GM11168 (cell line): Measurements from ENCODE around the gene IPCEF1.

Experiments used
- in situ Hi-C: fragments of 300-500 bp; cut with MboI; formaldehyde crosslinking; loops from one replicate; pipeline ENCODE4 v1.12.0; 2022; ENCODE audit warnings: low sequenced_read_pairs; ENCODE audit not compliant: unreplicated experiment

Gene IPCEF1

GRCh38 chr6:154134471-154135147, 222.0 kb downstream of the IPCEF1 start:
- in situ Hi-C loops, result no loop called here

GRCh38 chr6:154127657-154128056, 228.9 kb downstream of the IPCEF1 start:
- in situ Hi-C loops, result no loop called here

DNA sequence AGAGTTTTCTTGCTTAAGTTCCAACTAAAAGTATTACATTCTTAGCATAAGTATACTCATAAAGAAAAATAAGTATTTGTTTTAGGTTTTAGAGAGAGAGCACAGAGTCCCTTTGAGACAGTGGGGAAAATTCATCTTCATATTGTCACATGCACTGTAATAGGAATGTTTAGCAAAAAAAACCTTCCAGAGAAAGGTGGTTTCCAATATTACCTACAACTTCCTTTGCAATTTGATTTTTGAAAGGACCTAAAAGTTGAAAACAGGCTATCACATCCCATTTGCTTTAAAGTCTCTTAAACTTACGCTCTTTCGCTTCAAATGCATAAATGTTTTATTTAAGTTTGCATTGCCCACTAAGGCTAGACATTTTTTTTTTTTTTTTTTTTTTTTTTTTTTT, 231.2 kb downstream of the IPCEF1 start:
- in situ Hi-C loops, result no loop called here

DNA sequence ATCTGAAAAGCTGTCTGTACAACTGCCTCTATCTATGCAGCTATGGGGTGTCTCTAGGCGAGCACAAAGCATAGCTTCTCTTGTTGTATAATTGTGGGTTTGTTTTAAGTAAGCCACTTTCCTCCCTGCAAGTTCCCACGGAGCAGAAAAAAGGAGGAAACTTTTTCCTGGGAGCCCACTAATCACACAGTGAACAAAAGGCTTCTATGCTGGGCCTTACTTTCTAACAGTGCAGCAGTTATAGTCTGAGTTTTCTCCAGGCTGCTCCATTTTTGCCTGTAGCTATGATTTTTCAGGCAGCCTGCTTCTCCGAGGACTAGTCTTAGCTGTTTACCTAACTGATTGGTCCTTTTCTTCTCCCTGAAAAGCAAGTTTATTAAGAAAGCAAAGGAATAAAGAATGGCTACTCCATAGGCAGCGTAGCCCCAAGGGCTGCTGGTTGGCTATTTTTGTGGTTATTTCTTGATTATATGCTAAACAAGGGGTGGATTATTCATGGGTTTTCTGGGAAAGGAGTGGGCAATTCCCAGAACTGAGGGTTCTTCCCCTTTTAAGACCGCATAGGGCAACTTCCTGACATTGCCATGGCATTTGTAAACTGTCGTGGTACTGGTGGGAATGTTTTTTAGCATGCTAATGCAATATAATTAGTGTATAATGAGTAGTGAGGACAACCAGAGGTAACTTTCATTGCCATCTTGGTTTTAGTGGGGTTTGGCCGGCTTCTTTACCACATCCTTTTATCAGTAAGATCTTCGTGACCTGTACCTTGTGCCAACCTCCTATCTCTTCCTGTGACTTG, 233.2 kb downstream of the IPCEF1 start:
- in situ Hi-C loops, result no loop called here

DNA sequence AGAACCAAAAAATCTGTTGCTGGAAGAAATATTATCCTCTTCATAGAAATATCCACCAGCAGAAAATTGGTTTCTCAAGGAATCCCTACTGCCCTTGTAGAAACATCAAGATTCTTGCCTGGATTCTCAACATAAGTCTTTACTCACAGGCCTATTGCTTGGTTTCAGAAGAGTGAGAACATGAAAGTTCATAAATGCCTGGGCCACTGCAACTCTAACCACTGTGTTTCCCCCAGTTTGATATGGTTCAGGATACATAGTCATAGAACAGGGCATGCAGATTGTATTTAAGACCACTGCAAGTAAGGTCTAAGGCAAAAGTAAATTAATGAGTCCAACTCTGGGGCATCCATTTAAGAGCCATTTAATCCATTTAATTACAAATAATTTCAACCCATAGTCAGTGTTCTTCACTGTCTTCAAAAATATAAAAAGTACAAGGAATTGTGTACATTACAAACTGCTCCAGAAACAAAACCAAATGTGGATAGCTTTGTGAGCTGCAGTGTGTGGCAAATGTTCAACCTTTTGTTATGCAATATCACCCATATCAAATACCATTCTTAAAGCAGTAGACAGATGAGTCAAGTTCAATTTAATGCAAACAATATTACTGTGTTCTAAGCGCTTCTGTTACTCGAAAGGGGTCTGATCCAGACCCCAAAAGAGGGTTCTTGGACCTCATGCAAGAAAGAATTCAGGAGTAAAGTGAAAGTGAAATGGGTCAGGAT, 234.2 kb downstream of the IPCEF1 start:
- in situ Hi-C loops, result no loop called here

- in situ Hi-C loops, result no loop called here
Observed at GRCh38 chr6:154117485-154117884, 239.1 kb downstream of the IPCEF1 start.

- in situ Hi-C loops, result no loop called here
Observed at GRCh38 chr6:154113392-154113791, 243.2 kb downstream of the IPCEF1 start.

DNA sequence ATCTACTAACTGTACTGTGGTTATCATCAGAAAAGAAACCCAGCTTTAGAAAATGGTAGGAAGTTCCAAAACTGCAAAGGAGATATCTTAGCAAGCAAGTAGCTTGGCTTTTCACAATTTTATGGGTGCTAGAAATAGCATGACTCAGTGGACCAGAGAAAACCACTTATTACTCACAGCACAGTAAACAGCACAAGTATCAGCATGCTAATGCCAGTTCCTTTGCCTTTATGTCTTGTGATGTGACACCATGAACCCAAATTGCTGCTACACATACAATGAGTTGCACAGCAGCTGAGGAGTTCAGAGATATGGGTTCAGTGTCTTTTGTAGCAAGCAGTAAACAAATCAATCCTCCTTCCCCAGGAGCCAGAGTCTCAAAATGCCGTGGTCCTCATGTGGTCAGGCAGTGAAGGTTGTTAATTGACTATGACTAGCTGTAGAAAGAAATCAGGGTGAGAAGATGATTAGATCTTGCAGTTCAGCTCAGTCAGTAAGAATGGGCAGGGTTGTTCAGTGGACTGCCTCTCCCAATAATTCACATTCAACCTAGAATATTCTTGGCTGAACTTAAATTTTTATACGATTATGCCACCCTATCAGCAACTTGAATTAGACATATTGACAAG, 244.3 kb downstream of the IPCEF1 start:
- in situ Hi-C loops, result no loop called here

DNA sequence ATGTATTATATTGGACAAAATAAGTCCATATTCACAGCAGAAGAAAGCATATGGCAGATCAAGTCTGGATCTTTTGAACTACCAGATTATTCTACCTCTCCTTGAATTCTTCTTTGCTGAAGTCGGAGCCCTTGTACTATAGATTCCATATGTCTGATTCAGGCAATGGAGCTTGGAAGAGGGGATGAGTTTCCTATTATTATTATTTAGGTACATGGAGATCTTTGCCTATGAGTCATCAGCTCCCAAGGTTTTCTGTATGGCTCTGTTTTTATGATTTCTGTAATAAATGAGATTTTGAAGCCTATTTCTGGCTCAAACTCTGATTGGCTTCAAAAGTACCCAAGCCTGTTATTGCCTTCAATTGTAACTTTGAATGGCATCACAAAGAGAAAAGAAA, 245.6 kb downstream of the IPCEF1 start:
- in situ Hi-C loops, result no loop called here

DNA sequence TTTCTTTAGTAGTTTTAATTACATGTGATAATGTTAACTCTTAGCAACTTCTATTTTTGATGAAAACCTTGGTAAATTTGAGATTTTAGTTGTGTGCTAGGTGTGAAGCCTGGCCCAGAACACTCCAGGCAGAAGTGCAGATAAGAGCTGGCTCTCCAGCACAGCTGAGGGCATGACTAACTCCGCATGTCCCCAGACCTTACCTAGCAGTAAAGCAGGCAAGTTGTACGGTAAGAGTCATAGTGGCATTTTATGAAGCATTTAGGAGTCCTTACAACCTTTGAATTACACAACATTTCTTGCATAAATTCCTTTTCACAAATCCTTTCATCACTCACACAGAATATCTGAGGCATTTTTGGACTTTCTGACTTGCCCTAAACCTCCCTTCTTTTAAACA, 250.4 kb downstream of the IPCEF1 start:
- in situ Hi-C loops, result no loop called here
